COR-L47 (cell line): ENCODE data around the gene ANKRD55.

Experiments
- DNase-seq: peaks from one replicate; lab custom pipeline; 2025; lab: John Stamatoyannopoulos, UW

The ANKRD55 gene

DNA sequence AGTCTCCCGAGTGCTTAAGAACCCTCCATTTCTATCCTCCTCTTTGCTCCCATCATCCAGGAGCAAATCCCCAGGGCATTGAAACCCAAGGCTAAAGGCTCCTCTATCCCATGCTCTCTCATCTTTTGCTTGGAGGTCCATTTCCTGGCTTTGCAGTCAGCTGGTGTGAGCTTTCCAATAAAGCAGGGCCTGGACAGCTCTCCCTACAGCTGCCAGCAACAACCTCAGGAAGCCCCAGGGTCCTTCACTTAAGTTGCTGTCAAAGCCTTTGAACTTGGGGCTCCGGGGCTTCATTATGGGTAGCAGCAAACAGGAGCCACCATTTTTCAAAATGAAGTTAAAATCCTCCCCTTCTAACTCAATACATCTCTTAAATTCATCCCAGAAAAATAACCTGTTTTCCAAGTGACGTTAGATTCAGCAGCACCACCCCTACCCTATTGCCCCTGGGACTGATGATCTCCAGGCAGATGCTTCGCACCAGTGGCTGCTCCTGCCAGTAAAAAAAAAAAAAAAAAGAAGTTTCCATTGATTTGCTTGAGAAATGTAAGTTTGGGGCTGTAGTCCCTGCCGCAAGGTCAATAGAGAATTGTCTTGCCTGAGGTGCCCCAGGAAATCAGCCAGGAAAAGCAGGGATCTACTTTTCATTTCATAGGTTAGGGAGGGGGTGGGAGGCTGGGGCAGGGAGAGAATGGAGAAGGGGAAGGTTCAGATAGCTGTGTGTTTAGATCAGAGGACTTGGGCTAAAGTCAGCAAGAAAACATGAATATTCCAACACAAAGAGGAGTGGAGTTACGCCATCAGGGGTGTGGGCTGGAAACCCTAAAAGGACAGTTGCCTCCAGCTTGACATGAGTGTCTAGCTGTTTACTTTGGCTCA lies 154.6 kb downstream of the ANKRD55 start:
- DNase-seq = no peak

DNA sequence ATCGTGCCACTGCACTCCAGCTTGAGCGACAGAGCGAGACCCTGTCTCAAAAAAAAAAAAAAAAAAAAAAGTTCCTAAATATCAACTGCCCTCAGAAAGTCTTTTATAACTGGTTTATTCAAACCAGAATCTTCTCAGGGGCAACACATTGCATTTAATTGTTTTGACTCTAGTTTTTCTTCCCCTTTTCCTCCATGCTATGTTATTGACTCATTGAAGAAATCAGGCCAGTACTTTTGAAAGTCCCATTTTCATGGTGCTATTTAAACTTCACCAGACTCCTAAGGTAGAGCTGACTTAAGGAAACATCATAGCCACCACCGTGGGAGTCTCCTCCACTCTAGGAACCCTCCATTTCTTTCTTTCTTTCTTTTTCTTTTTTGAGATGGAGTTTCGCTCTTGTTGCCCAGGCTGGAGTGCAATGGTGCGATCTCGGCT lies 155.3 kb downstream of the ANKRD55 start:
- no peak for DNase-seq

DNA sequence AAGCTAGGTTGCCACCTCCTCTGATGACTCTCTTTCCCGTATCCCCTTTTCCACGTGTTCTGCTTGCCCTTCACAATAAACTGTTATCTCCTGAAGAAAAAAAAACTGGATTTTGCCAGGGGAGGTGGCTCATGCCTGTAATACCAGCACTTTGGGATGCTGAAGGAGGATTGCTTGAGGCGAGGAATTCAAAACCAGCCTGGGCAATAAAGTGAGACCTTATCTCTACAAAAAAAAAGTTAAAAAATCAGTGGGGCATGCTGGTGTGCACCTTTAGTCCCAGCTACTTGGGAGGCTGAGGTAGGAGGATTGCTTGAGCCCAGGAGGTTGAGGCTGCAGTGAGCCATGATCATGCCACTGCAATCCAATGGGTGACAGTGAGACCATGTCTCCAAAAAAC lies 156.6 kb downstream of the ANKRD55 start:
- DNase-seq = no peak

DNA sequence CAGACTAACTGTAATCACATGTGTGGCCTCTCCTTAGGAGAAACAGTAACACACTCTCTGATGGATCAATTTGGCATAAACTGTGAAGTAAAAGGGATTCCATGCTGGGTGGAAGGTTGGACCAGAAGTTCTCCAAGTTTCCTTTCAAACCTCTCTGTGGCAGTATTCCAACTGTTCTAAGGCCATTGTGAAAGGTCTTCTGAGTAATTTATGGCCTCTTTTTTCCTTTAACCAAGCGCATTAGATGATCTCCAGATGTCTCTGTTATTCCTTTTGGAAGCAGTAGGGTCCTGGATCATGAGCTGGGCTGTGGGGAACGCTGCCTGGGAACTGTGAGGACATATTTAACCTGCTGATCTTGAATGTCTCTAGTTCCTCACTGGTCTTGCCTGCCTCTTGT lies 157.8 kb downstream of the ANKRD55 start:
- no peak for DNase-seq

DNA sequence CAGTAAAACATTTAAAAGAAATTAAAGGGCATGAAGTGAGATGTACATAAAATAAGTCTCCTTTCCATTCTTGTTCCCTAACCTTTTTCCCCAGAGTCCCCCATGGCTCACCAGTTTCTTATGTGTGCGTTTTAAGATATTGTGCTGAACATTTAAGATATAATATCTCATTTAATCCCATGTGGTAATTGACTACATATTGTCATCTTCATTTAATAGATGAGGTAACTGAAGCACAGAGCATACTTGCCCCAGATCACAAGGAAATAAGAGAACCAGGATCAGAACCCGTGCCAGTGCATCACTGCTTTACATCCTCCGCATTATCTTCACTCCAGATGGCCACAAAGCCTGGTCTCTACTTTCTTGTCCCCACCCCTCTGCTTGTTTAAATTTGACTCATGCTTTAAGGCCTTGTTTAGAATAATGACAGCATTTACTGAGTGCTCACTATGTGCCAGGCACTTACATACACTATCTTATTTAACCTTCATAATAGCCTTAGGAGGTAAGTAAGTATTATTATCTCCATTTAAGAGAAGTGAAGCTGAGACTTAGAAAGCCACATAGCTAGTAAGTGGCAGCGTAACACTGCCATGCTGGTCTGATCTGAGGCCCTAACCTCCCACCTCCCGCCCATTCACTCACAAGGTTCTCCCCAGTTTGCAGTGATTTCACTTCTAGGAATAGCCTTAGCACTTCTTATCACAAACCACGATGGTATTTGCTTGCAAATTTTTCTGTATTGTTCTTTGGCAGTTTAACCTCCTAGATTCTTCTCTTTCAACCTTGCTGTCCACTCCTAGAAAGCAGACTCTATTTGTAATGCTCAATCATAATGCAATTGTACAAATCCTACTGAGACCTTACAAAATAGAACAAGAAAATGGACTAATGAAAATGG lies 160.0 kb downstream of the ANKRD55 start:
- no peak for DNase-seq

DNA sequence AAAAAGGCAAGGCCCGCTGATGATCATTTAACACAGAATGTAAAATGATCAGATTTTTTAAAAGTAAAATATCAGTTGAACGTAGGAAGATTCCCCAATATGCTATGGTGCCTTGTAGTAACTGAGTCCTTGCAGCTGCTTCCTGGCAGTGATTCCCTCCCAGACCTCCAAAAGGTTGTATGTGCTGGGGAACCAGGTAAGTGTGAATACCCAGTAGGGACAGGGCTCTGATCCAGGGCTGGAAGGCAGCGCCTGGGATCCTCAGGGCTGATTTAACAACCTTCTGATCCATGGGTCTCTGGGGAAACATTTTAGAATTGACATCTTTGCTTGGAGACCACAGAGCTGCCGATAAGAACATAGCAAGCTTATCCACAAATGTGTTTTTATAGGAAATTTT lies 161.7 kb downstream of the ANKRD55 start:
- no peak for DNase-seq

DNA sequence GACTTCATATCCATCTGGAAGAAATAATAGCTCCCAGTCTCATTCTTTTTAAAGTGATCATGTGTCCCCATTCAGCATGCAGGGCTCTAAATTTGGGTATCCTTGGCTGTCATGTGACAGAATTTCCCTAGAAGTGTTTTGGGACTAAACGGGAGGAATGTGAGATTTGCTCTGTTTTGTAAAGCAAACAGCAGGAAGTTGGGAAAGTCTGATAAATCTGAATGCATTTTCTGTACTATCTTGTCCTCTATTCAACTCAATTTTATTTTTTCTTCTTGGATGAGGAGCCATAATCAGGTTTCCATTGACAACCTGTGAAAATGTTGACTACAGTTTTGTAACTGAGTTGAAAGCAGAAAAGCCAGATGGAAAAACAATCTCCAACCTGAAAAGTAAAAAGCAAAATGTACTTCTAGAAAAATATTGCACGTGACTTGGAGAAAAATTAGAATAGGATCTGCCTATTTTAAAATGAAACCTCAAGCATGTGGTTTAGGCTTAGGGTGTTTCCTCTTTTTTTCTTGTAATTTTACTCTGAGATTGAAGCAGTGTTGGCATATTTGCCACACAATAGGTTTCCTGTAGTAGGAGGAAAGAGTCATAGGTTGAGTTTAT lies 162.2 kb downstream of the ANKRD55 start:
- no peak for DNase-seq

DNA sequence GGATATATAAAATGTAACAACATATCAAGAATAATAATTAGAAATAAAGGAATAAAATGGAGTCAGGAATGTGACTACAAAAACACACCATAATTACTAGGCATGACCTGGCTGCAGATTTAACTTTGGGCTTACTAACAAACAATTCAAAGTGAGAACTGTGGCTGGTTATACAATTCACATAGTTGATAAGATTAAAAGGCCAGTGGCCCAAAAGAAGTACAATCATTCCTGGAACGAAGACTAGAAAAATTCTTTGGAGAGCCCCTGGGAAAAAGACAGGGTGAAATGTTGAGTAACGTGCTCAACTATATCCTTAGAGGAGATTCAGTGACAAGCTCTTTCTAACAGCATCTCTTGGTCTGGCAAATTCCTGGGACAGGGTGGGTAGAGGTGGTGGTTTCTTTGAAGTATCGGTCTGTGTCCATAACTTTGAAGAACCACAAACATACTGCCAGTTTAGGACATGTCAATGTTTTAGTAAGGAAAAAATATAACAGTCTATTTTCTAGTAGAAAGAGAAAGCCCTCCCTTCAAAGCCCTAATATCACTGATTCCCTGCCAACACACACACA lies 163.4 kb downstream of the ANKRD55 start:
- no peak for DNase-seq

DNA sequence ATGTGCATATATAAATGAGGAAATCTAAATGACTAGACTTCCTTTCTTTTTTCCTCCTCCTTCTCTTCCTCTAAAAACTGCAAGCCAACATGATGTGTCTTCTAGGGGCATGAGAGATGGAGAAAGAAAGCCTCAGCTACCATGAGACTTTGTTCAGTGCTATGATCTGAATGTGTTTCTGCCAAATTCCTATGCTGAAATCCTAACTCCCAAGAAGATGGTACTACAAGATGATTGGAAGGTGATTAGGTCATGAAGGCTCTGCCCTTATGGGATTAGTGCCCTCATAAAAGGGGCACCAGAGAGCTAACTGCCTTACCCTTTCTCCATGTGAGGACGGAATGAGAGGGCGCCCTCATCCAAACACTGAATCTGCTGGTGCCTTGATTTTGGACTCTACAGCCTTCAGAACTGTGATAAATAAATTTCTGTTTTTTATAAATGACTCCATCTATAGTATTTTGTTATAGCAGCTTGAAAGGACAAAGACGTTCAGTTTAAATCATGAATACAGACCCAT lies 166.1 kb downstream of the ANKRD55 start:
- DNase-seq = no peak

DNA sequence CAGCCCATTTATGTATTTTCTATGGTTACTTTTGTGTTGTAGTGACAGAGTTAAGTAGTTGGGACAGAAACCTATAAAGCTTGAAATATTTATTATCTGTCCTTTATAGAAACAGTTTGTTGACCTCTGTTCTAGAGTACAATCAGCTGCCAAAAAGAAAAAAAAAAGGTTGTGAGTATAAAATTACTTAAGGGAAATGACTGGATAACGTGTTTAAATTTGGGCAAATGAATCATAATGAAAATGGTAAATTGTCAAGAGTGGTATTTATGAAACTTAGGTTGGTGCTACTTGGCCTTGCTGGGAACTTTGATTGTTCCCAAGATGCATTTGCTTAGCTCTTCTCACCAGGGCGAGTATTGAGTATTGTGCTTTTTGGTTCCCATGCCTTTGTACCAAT lies 168.1 kb downstream of the ANKRD55 start:
- no peak for DNase-seq

DNA sequence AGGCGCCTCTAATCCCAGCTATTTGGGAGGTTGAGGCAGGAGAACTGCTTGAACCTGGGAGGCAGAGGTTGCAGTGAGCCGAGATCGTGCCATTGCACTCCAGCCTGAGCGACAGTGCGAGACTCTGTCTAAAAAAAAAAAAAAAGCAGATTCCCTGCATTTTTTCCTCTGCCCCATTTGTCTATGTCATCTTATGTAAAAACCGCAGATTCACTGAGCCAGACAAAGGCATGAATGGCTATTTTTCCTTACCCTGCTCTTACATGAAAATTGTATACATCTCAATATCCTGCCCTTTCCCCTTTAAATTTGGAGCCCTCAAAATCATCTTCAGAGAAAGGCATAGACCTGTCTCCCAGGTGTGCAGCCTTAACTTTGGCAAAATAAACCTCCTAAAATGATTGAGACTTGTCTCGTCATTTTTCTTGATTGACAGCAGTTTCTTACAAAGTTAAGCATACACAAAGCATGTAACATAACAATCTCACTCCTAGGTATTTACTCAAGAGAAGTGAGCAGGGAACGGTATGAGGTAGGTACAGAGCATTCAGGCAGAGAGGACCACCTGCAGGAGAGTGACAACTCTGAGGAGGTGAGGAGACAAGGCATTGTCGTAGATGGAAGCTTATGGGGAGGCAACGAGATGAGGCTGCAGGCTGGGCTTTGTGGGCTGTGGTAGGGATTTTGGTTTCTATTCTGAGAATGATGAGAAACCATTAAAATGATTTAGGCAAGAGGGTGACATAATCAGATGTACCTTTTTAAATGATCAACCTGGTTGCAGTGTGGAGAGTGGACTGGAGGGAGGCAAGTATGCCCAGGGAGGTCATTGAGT lies 172.6 kb downstream of the ANKRD55 start:
- DNase-seq = no peak

DNA sequence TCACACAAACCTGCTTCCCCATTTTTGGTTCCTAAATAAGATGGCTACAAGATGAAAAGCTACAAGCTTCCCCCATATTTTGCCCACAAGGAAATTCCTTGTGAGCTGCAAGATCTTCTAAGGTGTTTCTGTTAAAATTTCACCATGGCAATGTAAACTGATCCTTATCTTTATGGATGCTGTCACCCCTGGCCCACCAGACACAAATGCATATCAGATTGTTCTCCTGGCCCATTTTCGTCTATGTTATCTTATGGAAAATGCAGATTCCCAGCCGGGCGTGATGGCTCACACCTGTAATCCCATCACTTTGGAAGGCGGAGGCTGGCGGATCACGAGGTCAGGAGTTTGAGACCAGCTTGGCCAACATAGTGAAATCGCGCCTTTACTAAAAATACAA lies 173.3 kb downstream of the ANKRD55 start:
- DNase-seq = no peak

DNA sequence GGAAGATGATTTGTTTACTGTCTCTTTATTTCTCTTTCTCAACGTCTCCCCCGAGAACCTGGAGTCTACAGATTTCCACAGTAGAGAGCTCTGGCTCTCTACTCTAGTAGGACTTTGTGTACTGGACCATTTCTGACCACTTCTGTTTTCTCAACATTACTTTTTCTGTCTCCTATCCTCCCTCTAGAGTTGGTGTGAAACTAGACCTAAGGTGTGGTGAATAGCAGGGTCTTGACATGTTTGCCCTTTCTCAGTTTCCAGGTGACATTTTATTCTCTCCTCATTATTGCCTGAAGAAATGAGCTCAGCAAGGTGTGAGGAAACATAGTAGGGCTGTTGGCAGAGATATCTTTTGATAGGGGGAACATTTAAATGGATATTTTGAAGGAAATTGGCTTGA lies 176.3 kb downstream of the ANKRD55 start:
- DNase-seq = no peak

DNA sequence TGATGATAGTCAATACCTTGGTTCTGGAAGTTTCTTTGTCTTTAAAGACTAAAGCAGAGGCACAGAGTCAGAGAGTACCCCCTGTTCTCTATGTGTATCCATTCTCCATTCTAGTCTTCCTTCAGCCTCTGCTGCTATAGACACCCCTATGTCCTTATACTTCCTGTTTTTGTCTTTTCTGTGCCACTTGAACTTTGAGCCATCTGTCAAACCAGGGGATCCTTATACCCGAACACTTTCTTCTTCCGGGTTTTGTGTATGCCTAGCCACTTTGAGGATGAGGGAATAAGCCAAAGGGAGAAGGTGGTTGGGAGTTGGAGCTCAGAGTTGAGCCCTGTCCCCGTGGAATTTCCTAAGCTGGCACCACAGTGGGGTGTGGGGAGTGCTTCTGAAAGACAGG lies 177.3 kb downstream of the ANKRD55 start:
- no peak for DNase-seq

DNA sequence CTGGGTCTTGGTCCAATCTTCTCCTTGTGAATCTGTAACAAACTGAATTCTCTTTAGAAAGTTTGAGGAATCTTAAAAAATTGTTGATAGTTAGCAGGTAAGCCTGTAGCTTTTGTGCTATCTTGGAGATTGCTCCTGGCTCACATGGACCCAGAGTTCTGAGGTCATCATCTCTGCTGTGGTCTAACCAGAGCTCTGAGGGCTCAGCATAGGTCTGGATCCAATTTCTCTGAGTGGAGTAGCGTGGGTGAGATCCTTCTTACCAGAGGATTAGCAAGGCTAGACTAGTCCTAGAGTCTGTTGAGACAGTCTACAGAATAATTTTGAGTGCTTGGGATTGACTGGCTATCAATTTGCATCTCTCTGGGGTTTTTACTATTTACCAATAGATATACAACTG lies 177.8 kb downstream of the ANKRD55 start:
- no peak for DNase-seq

DNA sequence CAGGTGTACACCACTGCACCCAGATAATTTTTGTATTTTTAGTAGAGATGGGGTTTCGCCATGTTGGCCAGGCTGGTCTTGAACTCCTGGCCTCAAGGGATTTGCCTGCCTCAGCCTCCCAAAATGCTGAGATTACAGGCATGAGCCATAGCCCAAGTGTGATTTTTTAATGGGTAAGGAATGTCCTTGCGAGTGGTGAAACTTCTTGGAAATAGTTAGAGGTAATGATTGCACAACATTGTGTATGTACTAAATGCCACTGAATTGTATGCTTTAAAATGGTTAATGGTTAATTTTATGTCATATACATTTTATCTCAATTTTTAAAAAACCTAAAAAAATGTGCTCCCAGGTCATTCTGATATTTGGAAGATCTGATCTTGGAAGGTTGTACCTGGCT lies 178.5 kb downstream of the ANKRD55 start:
- DNase-seq = no peak

DNA sequence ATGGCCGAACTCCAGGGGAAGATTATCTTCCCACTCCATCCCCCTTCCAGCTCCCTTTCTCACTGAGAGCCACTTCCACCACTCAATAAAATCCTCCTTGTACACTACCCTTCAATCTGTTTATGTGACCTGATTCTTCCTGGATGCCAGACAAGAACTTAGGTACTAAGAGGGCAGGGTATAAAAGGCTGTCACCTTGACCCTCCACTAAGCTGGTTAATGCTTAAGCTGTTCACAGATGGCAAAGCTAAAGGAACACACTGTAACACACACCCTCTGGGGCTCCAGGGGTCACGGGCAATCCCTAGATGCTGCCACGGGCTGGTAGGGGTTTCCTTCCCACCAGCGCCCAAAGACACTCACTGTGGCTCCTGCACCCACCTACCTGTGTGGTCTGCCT lies 179.8 kb downstream of the ANKRD55 start:
- no peak for DNase-seq

DNA sequence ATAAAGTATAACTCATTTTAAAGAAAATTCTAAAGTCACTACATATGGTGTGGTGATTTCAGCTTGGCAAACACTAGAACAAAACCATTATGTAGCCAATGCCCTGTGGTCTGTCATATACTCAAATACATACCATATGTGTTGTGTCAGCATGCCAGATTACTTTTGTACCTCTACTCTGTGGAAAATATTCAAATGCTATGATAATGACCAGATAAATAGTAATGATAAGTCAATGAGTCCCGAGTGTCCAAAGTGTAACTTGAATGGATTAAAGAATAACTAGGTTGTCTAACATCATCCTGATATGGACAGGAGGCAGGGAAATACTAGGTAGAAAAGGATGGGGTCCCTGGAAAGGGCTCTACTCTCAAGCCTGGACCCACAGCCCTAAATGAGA lies 180.4 kb downstream of the ANKRD55 start:
- DNase-seq = no peak

DNA sequence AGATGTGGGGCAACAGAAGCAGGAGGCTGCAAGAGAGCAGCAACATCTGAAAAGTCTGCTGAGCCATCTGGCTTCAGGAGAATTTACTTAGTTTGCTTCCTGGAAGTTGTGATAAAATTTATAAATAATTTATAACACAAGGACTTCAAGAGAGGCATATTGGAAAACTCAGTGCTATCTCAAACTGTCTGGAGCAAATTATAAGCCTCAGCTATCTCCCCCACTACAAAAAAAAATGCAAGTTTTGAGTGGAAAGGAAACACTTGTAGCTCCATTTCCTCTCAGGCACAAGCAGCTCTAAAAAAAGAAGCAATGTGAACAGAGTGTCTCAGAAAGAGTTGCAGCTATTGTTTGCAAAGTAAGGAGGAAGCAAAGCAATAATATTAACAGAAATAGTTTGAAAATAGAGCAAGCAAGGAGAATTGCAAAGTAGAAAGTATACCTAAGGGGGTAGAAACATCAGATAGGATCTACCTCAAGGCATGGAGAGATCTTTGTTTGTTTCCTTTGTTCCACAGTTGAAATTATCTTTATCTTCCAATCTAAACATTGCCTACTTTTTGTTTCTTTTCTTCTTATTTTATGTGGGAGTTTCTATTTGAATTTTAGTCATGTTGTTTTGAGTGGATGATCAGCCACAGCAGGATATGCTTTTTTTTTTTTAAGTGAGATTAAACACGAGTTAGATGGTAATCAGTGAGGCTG lies 182.4 kb downstream of the ANKRD55 start:
- no peak for DNase-seq
